OCI-LY3 (cell line): Measurements from ENCODE around the gene MOCOS.

Experiments used
- EZH2phosphoT487 ChIP-seq: fragments of 200-600 bp; shearing (Covaris generic); IDR thresholded peaks from 2 replicates; pipeline ENCODE4 v1.6.1; 2018; ENCODE audit warnings: antibody characterized with exemption, mixed run types, low read depth
- TF ChIP-seq, protein P1 (sequence below): fragments of 200-600, 300-600 bp; sonication (generic); IDR thresholded peaks from 2 replicates; pipeline ENCODE4 v1.5.1; 2014; ENCODE audit warnings: antibody characterized with exemption, low read length, low read depth

- TF ChIP-seq, protein P1, sequence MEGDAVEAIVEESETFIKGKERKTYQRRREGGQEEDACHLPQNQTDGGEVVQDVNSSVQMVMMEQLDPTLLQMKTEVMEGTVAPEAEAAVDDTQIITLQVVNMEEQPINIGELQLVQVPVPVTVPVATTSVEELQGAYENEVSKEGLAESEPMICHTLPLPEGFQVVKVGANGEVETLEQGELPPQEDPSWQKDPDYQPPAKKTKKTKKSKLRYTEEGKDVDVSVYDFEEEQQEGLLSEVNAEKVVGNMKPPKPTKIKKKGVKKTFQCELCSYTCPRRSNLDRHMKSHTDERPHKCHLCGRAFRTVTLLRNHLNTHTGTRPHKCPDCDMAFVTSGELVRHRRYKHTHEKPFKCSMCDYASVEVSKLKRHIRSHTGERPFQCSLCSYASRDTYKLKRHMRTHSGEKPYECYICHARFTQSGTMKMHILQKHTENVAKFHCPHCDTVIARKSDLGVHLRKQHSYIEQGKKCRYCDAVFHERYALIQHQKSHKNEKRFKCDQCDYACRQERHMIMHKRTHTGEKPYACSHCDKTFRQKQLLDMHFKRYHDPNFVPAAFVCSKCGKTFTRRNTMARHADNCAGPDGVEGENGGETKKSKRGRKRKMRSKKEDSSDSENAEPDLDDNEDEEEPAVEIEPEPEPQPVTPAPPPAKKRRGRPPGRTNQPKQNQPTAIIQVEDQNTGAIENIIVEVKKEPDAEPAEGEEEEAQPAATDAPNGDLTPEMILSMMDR, result no peak
- TF ChIP-seq EZH2phosphoT487, result no peak
Observed at GRCh38 chr18:36201765-36202164, 14.5 kb downstream of the MOCOS start.
